ENCODE measurements around the gene FRAS1. TPM values are rescaled to one million over a fixed set of nuclear protein-coding genes. Genes with fewer than 3 reads are reported as not detected.
A peak's percentile ranks its signal among the peaks of the same experiment; 100 is the strongest.

The FRAS1 gene
- total RNA-seq, 2 donors from 2014 or later = not detected

DNA sequence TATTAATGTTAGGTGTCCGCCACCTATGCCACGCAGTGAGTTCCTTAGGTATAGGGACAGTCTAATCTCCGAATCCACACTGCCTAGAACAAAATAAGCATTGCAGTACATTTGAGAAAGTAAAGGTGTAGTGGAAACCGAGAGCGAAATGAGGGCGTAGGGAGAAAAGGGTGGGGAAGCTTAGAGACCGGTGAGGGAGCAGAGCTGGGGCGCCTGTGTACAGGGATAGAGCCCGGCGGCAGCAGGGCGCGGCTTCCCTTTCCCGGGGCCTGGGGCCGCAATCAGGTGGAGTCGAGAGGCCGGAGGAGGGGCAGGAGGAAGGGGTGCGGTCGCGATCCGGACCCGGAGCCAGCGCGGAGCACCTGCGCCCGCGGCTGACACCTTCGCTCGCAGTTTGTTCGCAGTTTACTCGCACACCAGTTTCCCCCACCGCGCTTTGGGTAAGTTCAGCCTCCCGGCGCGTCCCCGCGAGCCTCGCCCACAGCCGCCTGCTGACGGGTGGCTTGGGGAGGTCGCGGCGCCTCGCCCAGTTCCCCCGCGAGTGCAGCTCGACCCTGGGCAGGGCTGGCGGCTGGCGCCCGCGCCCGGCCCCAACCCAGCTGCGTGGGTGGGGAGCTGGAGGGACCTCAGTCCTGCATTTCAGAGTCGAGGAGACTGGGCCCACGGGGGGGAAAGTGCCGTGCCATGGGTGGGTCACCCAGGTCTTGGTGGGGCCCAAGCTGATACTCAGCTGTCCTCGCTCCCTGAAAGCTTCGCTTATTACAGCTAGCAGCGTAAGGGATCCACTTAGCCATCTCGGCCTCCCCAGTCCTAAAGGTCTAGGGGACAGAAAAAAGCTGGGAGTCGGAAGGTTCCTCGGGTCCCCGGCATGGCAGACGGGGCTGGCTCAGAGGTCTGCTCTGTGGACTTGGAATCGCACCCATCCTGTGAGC lies 494.6 kb downstream of the FRAS1 start, which contains the start of gene ANXA3:
Gene ANXA3, plus strand, starts transcription at position 351 of the 932 bp plus-strand sequence. CDS start 2,704 bp downstream, outside the sequence.
- no peak within 1 kb of the TSS for H3K27ac Mint-ChIP-seq
- peaks cover 5% of the 10 kb centered on the region for H3K4me1 Mint-ChIP-seq
- H3K27me3 Mint-ChIP-seq = peaks cover 46% of the 10 kb centered on the region

GRCh38 chr4:78552389-78553042 lies 495.4 kb downstream of the FRAS1 start:
- no peak for ATAC-seq (replicated peaks)
- H3K4me1 Mint-ChIP-seq = peaks cover 5% of the 10 kb centered on the region
- no peak overlapping the region for H3K4me3 Mint-ChIP-seq
- peaks cover 49% of the 10 kb centered on the region for H3K27me3 Mint-ChIP-seq
- H3K27ac Mint-ChIP-seq = no peak overlapping the region
- no peaks in the 10 kb centered on the region for H3K36me3 Mint-ChIP-seq (ENCODE audit: low read depth)
- no peaks in the 10 kb centered on the region for H3K9me3 Mint-ChIP-seq

More for the DNA sequence above, 494.6 kb downstream of the FRAS1 start, which contains the start of gene ANXA3:
- ATAC-seq (replicated peaks) = no peak
- Mint-ChIP-seq H3K36me3 (ENCODE audit: low read depth) (no peaks in the 10 kb centered on the region), H3K4me3 (peak within 1 kb of the TSS; percentile 52), H3K9me3 (no peaks in the 10 kb centered on the region)

DNA sequence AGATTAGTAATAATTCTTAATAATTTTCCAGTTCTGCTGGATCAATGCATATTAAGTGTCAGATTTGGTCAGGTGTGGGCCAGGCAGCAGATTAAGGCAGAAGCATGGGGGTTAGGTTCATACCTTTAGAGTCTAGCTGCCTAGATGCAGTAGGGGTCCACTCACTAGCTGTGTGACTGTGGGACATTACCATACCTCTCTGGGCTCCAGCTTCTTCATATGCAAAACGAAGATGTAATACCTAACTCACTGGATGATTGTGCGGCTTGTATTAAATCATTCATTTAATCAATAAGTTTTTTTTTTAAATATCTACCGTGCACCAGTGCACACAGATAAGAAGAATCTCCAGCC lies 495.9 kb downstream of the FRAS1 start:
- H3K27me3 Mint-ChIP-seq = peaks cover 49% of the 10 kb centered on the region
- ATAC-seq (replicated peaks) = no peak
- no peak overlapping the region for H3K4me3 Mint-ChIP-seq
- H3K4me1 Mint-ChIP-seq = peaks cover 5% of the 10 kb centered on the region
- no peak overlapping the region for H3K27ac Mint-ChIP-seq
- H3K36me3 Mint-ChIP-seq (ENCODE audit: low read depth) = no peaks in the 10 kb centered on the region
- H3K9me3 Mint-ChIP-seq = no peaks in the 10 kb centered on the region

GRCh38 chr4:78553529-78554060 lies 496.5 kb downstream of the FRAS1 start:
- H3K27me3 Mint-ChIP-seq = peaks cover 49% of the 10 kb centered on the region
- H3K27ac Mint-ChIP-seq = no peak overlapping the region
- H3K4me1 Mint-ChIP-seq = peaks cover 5% of the 10 kb centered on the region
- no peaks in the 10 kb centered on the region for H3K36me3 Mint-ChIP-seq (ENCODE audit: low read depth)
- H3K4me3 Mint-ChIP-seq = no peak overlapping the region
- ATAC-seq (replicated peaks) = no peak
- no peaks in the 10 kb centered on the region for H3K9me3 Mint-ChIP-seq

DNA sequence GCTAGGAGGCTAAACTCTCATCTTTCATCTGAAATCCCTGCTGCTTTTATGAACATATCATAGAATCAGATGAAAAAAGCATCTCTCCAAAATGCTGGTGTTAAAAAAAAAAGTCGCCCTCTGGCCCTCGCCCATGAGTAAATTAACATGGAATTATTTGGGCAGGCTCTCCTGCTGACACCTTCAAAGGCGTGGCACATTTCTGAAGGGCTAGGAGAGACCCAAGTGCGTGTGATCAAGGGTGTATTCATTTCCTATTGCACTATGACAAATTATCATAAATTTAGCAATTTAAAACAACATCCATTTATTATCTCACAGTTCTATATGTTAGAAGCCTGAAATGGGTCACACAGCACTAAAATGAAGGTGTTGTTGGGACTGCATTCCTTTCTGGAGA lies 499.5 kb downstream of the FRAS1 start:
- H3K27ac Mint-ChIP-seq = no peak overlapping the region
- H3K36me3 Mint-ChIP-seq (ENCODE audit: low read depth) = no peaks in the 10 kb centered on the region
- no peaks in the 10 kb centered on the region for H3K4me1 Mint-ChIP-seq
- ATAC-seq (replicated peaks) = no peak
- no peaks in the 10 kb centered on the region for H3K9me3 Mint-ChIP-seq
- peaks cover 37% of the 10 kb centered on the region for H3K27me3 Mint-ChIP-seq
- H3K4me3 Mint-ChIP-seq = no peak overlapping the region

GRCh38 chr4:78557841-78558240 lies 500.7 kb downstream of the FRAS1 start:
- Mint-ChIP-seq H3K27me3 (peaks cover 43% of the 10 kb centered on the region), H3K36me3 (ENCODE audit: low read depth) (no peaks in the 10 kb centered on the region), H3K27ac (no peak overlapping the region), H3K9me3 (no peaks in the 10 kb centered on the region), H3K4me1 (no peaks in the 10 kb centered on the region), H3K4me3 (no peak overlapping the region)
- no peak for ATAC-seq (replicated peaks)

DNA sequence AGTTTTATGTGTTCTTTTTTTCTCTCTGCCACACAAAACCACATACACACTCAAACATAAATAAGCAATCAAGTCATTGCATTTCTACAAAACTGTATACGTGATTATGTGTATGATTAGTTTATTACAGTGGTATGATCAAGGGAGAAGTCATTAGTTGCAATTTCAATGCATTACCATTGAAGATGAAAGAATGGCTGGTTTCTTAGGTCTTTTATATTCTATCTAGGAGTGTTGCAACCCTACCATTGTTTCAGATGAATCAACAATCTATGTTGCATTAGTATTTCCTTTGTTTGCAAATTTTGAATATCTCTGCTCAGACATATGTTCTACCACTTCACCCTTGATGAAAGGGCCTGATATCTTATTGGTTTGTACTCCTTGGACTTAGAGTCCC lies 501.3 kb downstream of the FRAS1 start:
- no peaks in the 10 kb centered on the region for H3K4me1 Mint-ChIP-seq
- H3K4me3 Mint-ChIP-seq = no peak overlapping the region
- H3K36me3 Mint-ChIP-seq (ENCODE audit: low read depth) = no peaks in the 10 kb centered on the region
- no peak overlapping the region for H3K27ac Mint-ChIP-seq
- no peaks in the 10 kb centered on the region for H3K9me3 Mint-ChIP-seq
- no peak for ATAC-seq (replicated peaks)
- peaks cover 45% of the 10 kb centered on the region for H3K27me3 Mint-ChIP-seq

DNA sequence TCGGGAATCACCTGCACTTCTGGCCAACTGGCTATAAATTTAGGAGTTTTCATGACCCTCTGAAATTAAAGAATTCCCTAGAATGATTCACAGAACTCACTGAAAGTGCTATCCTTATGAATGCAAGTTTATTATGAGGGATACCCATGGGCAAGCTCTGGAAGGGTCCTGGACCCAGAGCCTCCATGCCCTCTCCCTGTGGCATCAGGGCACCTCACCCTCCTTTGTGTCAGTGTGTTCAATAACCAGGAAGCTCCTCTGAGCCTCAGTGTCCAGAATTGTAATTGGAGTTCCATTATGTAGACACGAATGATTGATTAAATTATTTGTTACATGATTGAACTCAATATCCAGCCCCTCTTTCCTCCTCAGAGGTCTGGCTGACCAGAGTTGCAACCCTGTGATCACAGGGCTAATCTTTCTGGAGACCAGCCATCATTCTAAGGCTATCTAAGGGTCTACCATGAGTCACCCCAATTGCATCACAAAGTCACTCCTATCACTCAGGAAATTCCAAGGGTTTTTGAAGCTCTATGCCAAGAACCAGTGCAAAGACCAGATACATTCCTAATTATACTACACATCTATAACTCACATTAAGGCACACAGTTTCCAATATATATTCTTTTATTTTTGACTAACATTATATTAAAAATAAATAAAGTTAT lies 503.3 kb downstream of the FRAS1 start:
- no peaks in the 10 kb centered on the region for H3K9me3 Mint-ChIP-seq
- no peaks in the 10 kb centered on the region for H3K4me1 Mint-ChIP-seq
- H3K27ac Mint-ChIP-seq = no peak overlapping the region
- peaks cover 40% of the 10 kb centered on the region for H3K27me3 Mint-ChIP-seq
- no peaks in the 10 kb centered on the region for H3K36me3 Mint-ChIP-seq (ENCODE audit: low read depth)
- no peak overlapping the region for H3K4me3 Mint-ChIP-seq
- ATAC-seq (replicated peaks) = no peak

GRCh38 chr4:78561677-78562076 lies 504.6 kb downstream of the FRAS1 start:
- H3K27ac Mint-ChIP-seq = no peak overlapping the region
- H3K36me3 Mint-ChIP-seq (ENCODE audit: low read depth) = no peaks in the 10 kb centered on the region
- ATAC-seq (replicated peaks) = no peak
- H3K4me3 Mint-ChIP-seq = no peak overlapping the region
- no peaks in the 10 kb centered on the region for H3K9me3 Mint-ChIP-seq
- peaks cover 46% of the 10 kb centered on the region for H3K27me3 Mint-ChIP-seq
- H3K4me1 Mint-ChIP-seq = no peaks in the 10 kb centered on the region

- no peaks in the 10 kb centered on the region for H3K9me3 Mint-ChIP-seq
- H3K4me1 Mint-ChIP-seq = no peaks in the 10 kb centered on the region
- no peaks in the 10 kb centered on the region for H3K36me3 Mint-ChIP-seq (ENCODE audit: low read depth)
- H3K27me3 Mint-ChIP-seq = peaks cover 43% of the 10 kb centered on the region
- H3K4me3 Mint-ChIP-seq = no peak overlapping the region
- H3K27ac Mint-ChIP-seq = no peak overlapping the region
- no peak for ATAC-seq (replicated peaks)
Observed at GRCh38 chr4:78562687-78563086, 505.6 kb downstream of the FRAS1 start.

DNA sequence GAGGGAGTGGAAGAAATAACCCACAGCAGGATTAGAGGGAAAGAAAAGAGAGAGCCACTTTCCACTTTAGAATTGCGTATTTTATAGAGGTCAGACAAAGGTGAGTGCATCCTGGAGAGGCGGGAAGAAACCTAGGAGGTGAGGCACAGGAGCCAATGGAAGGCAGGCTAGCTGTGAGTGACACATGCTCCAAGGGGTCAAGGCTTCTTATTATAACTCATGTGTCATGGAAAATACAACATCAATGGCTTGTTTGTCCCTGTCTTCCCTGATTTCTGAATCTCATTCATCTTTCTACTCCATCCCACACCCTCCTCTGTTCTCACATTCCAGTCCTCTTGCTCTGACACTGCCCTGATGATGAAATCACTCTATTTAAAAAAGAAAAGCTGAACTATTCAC lies 508.8 kb downstream of the FRAS1 start:
- peaks cover 42% of the 10 kb centered on the region for H3K27me3 Mint-ChIP-seq
- H3K36me3 Mint-ChIP-seq (ENCODE audit: low read depth) = no peaks in the 10 kb centered on the region
- no peaks in the 10 kb centered on the region for H3K4me1 Mint-ChIP-seq
- no peaks in the 10 kb centered on the region for H3K9me3 Mint-ChIP-seq
- no peak for ATAC-seq (replicated peaks)
- no peak overlapping the region for H3K4me3 Mint-ChIP-seq
- no peak overlapping the region for H3K27ac Mint-ChIP-seq

DNA sequence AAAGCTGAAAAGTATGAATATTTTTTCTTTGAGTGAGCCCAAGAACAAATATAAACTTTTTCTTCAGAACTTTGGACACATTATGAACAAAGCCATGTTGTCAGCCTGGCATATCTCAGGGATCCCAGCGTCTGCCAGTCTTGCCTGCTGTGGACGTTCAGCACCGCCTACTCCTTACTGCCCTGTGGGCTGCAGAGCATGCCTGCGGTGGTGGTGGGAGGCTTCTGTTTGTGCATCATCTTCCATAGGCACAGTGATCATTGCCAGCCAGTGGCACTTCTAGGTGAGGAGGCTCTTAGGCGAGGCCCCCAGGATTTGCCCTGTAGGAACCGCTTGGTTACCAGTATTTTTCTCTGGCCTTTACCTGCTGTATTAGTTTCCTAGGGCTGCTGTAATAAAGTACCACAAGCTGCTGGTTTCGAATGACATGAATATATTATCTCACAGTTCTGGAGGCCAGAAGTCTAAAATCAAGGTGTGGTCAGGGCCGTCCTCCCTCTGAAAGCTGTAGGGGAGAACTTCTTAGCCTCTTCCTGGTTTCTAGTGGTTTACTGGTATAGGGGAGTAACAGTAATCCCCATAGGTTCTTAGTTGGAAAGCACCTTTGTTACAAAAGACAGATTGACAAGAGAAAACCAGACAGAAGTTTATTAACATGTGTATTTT lies 509.8 kb downstream of the FRAS1 start:
- H3K36me3 Mint-ChIP-seq (ENCODE audit: low read depth) = no peaks in the 10 kb centered on the region
- no peaks in the 10 kb centered on the region for H3K9me3 Mint-ChIP-seq
- no peak overlapping the region for H3K4me3 Mint-ChIP-seq
- H3K4me1 Mint-ChIP-seq = no peaks in the 10 kb centered on the region
- no peak for ATAC-seq (replicated peaks)
- peaks cover 36% of the 10 kb centered on the region for H3K27me3 Mint-ChIP-seq
- no peak overlapping the region for H3K27ac Mint-ChIP-seq

GRCh38 chr4:78567500-78568060 lies 510.5 kb downstream of the FRAS1 start:
- H3K27me3 Mint-ChIP-seq = peaks cover 36% of the 10 kb centered on the region
- no peak overlapping the region for H3K27ac Mint-ChIP-seq
- no peak for ATAC-seq (replicated peaks)
- no peaks in the 10 kb centered on the region for H3K9me3 Mint-ChIP-seq
- H3K4me1 Mint-ChIP-seq = no peaks in the 10 kb centered on the region
- no peaks in the 10 kb centered on the region for H3K36me3 Mint-ChIP-seq (ENCODE audit: low read depth)
- no peak overlapping the region for H3K4me3 Mint-ChIP-seq

Measured in activated T-helper 17 cell treated with anti-CD3 and anti-CD28 coated beads, Interleukin-2, amount 50 U/mL, for 72 hours (primary cell).